Endodermal cell (in vitro differentiated cells): ENCODE data around the gene F3. TPM values are rescaled to one million over a fixed set of nuclear protein-coding genes. Genes with fewer than 3 reads are reported as not detected.

ENCODE experiments used
- DNase-seq: peaks from one replicate; pipeline ENCODE4 v3.0.0-alpha.2; 2017
- H3K27ac ChIP-seq: 2 replicates; pipeline ENCODE4 v1.5.1; 2013; ENCODE audit warnings: mild to moderate bottlenecking, low read depth, low read length, moderate library complexity
- H3K27me3 ChIP-seq: 2 replicates; pipeline ENCODE4 v1.6.1; 2013; ENCODE audit warnings: mild to moderate bottlenecking, low read length, moderate library complexity; ENCODE audit not compliant: insufficient read depth, control insufficient read depth, poor library complexity, severe bottlenecking
- H3K36me3 ChIP-seq: 2 replicates; pipeline ENCODE4 v1.7.0; 2013; ENCODE audit warnings: mild to moderate bottlenecking, low read length, moderate library complexity; ENCODE audit not compliant: control insufficient read depth, insufficient read depth
- H3K4me1 ChIP-seq: one replicate; pipeline ENCODE4 v1.7.0; 2013; ENCODE audit warnings: low read length; ENCODE audit not compliant: control insufficient read depth, insufficient read depth
- H3K4me3 ChIP-seq: 2 replicates; pipeline ENCODE4 v1.5.1; 2013; ENCODE audit warnings: mild to moderate bottlenecking, low read length, moderate library complexity
- H3K9ac ChIP-seq: 2 replicates; pipeline ENCODE4 v1.6.1; 2013; ENCODE audit warnings: mild to moderate bottlenecking, low read length, moderate library complexity; ENCODE audit not compliant: poor library complexity, severe bottlenecking; ENCODE audit errors: extremely low read depth
- H3K9me3 ChIP-seq: 2 replicates; pipeline ENCODE4 v1.6.1; 2013; ENCODE audit warnings: mild to moderate bottlenecking, low read length, moderate library complexity; ENCODE audit not compliant: control insufficient read depth
- H3K27ac Mint-ChIP-seq: 2 replicates; pipeline ENCODE4 v1.8.0; 2020; ENCODE audit warnings: mixed read lengths
- H3K27me3 Mint-ChIP-seq: 2 replicates; pipeline ENCODE4 v1.8.0; 2021; ENCODE audit warnings: mild to moderate bottlenecking, mixed read lengths; ENCODE audit not compliant: insufficient read depth
- H3K36me3 Mint-ChIP-seq: 2 replicates; pipeline ENCODE4 v1.8.0; 2020; ENCODE audit warnings: low read depth, mixed read lengths
- H3K4me1 Mint-ChIP-seq: 2 replicates; pipeline ENCODE4 v1.8.0; 2020; ENCODE audit warnings: mixed read lengths
- H3K4me3 Mint-ChIP-seq: 2 replicates; pipeline ENCODE4 v1.8.0; 2020; ENCODE audit warnings: mild to moderate bottlenecking, moderate library complexity, mixed read lengths
- H3K9me3 Mint-ChIP-seq: 2 replicates; pipeline ENCODE4 v1.8.0; 2020; ENCODE audit warnings: mild to moderate bottlenecking, mixed read lengths
- WGBS, 2 experiments: methylation state at CpG; one replicate each; pipeline versions ENCODE4 v1.1.5 to v1.1.7; 2013; ENCODE audit warnings: missing lambda C conversion rate in 2 of 2, mixed read lengths in 1 of 2; ENCODE audit not compliant: insufficient coverage in 1 of 2, insufficient read length in 1 of 2; 5-methylcytosine and 5-hydroxymethylcytosine counted together
- total RNA-seq, 2 donors: library from RNA; stranded (reverse); fragmentation: NEBNext Ultra II Directional in 1 of 2; extraction: Animal tissue kit (Norgen Biotek cat#: 25700) in 1 of 2; gene quantifications; 2 replicates in 1 of 2; 3 replicates in 1 of 2; pipeline ENCODE4 v1.2.1, GENCODE V29; 2021
- TF ChIP-seq, protein P1 (sequence below): fragments of 200-600 bp; sonication (generic); conservative IDR thresholded peaks from 2 replicates; pipeline ENCODE4 v1.5.0; 2021; ENCODE audit warnings: antibody characterized with exemption, mild to moderate bottlenecking

Gene F3
- total RNA-seq, 2 donors from 2014 or later: 27.6 to 38.1 TPM

DNA sequence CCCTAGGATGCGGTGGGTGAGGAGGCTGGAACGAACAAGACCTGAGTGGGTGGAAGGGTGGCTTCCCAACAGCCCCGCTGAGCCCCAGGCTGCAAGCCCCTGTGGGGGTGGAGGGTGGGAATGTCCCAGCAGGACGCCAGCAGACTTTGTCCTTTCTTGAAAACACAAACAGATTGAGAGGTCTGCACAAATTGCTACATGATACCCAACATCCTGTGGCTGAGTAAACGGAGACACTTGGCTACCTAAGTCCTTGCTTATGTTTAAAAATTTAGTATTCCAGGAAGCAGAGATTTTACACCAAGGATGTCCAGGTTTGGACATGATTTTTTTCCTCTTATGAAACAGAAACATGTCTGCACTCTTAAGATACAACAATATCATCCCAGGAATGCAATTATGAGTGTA, 11.8 kb upstream of the F3 start:
- H3K27me3 ChIP-seq: no peaks in the 10 kb centered on the region
- H3K9ac ChIP-seq: no peak overlapping the region
- Mint-ChIP-seq H3K27ac (peak overlapping the region; percentile 74), H3K36me3 (no peaks in the 10 kb centered on the region), H3K9me3 (no peaks in the 10 kb centered on the region), H3K4me3 (peak overlapping the region; percentile 41), H3K27me3 (no peaks in the 10 kb centered on the region), H3K4me1 (peaks cover 59% of the 10 kb centered on the region)
- H3K4me3 ChIP-seq: peak overlapping the region; percentile 67
- DNase-seq: peak; percentile 81
- TF ChIP-seq, protein P1, sequence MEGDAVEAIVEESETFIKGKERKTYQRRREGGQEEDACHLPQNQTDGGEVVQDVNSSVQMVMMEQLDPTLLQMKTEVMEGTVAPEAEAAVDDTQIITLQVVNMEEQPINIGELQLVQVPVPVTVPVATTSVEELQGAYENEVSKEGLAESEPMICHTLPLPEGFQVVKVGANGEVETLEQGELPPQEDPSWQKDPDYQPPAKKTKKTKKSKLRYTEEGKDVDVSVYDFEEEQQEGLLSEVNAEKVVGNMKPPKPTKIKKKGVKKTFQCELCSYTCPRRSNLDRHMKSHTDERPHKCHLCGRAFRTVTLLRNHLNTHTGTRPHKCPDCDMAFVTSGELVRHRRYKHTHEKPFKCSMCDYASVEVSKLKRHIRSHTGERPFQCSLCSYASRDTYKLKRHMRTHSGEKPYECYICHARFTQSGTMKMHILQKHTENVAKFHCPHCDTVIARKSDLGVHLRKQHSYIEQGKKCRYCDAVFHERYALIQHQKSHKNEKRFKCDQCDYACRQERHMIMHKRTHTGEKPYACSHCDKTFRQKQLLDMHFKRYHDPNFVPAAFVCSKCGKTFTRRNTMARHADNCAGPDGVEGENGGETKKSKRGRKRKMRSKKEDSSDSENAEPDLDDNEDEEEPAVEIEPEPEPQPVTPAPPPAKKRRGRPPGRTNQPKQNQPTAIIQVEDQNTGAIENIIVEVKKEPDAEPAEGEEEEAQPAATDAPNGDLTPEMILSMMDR: no peak
- no peaks in the 10 kb centered on the region for H3K9me3 ChIP-seq
- WGBS, 2 experiments: 14 to 26% methylated on average over 2 to 5 of the region's 5 CpGs
- H3K27ac ChIP-seq: no peak overlapping the region
- H3K36me3 ChIP-seq: no peaks in the 10 kb centered on the region
- H3K4me1 ChIP-seq: peaks cover 31% of the 10 kb centered on the region

DNA sequence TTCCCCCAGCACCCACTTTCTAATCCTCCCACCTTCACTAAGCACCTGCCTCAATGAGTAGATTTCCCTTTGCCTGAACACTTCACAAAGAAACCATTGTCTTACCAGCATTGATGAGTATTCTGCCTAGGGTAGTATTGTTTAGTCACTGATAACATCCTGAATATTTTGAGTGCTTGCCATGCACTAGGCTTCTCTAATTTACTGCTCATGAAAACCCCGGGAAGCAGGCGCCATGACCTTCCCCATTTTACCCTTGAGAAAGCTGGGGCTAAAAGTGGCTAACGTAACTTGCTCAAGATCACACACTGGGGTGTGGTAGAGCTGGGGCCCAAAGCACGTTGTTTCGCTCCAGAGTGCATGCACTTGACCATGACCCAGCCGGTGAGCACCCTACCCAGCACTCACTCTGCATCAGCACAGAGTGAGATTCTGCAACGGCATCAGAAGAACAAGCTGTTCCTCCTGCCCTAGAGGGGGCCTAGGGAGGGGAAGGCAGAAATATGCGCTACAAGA, 10.6 kb upstream of the F3 start:
- Mint-ChIP-seq H3K27ac (peak overlapping the region; percentile 47), H3K4me3 (peak overlapping the region; percentile 6)

DNA sequence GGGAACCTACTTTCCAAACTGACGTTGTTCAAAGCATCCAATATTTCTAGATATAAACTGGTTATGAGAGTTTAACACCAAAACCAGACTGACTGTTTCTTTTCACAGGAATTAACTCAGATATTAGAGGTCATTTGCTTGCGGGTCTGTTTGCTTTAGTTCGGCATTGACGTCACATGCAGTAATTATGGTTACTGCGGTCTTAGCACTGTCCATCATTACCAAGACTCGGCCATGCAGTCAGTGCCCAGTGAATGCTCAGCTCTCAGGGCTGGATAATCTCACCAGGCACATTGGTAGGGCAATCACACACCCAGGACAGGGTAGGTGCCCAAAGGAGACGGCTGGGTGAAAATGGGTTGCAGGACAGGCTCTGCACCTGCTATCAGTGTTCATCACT, 9.9 kb upstream of the F3 start:
- H3K4me1 Mint-ChIP-seq: peaks cover 58% of the 10 kb centered on the region
- TF ChIP-seq, protein P1: no peak
- Histone ChIP-seq H3K9ac (no peak overlapping the region), H3K36me3 (no peaks in the 10 kb centered on the region), H3K27ac (no peak overlapping the region), H3K4me3 (peak overlapping the region; percentile 33), H3K27me3 (no peaks in the 10 kb centered on the region), H3K4me1 (peaks cover 31% of the 10 kb centered on the region), H3K9me3 (peaks cover 10% of the 10 kb centered on the region)
- H3K27me3 Mint-ChIP-seq: no peaks in the 10 kb centered on the region
- 93 to 96% methylated on average over 6 to 7 of the region's 7 CpGs for WGBS, 2 experiments
- no peak overlapping the region for H3K27ac Mint-ChIP-seq
- peak overlapping the region; percentile 6 for H3K4me3 Mint-ChIP-seq
- peaks cover 4% of the 10 kb centered on the region for H3K9me3 Mint-ChIP-seq
- no peaks in the 10 kb centered on the region for H3K36me3 Mint-ChIP-seq
- DNase-seq: no peak

More for the DNA sequence above, 10.6 kb upstream of the F3 start:
- H3K4me3 ChIP-seq: peak overlapping the region; percentile 33
- H3K4me1 ChIP-seq: peaks cover 31% of the 10 kb centered on the region
- no peak overlapping the region for H3K9ac ChIP-seq
- DNase-seq: peak; percentile 69
- Mint-ChIP-seq H3K27me3 (no peaks in the 10 kb centered on the region), H3K9me3 (peaks cover under 1% of the 10 kb centered on the region), H3K36me3 (no peaks in the 10 kb centered on the region), H3K4me1 (peaks cover 57% of the 10 kb centered on the region)
- peaks cover 3% of the 10 kb centered on the region for H3K9me3 ChIP-seq
- TF ChIP-seq, protein P1: no peak
- no peak overlapping the region for H3K27ac ChIP-seq
- no peaks in the 10 kb centered on the region for H3K27me3 ChIP-seq
- 66 to 96% methylated on average over 4 to 8 of the region's 8 CpGs for WGBS, 2 experiments
- H3K36me3 ChIP-seq: no peaks in the 10 kb centered on the region
